ENCODE results near the gene TMED1.

The TMED1 gene

GRCh38 chr19:10800488-10800887, 35.5 kb downstream of the TMED1 start:
- no peak for DNase-seq (ENCODE audit: extremely low spot score)
- ChIA-PET CTCF (no interaction called here), POLR2A (no interaction called here)
- TF ChIP-seq FOXA1 (IDR thresholded peaks at IDR 0.05) (no peak), FOXM1 (IDR thresholded peaks at IDR 0.05; ENCODE audit: borderline replicate concordance) (no peak), TARDBP (IDR thresholded peaks at IDR 0.05) (no peak), L3MBTL2 (conservative IDR thresholded peaks at IDR 0.05) (no peak), NFRKB (IDR thresholded peaks at IDR 0.05) (no peak)

GRCh38 chr19:10797541-10798256, 38.3 kb downstream of the TMED1 start:
- CTCF ChIA-PET: no interaction called here
- TF ChIP-seq ARNT (IDR thresholded peaks at IDR 0.05) (no peak), ZNF384 (IDR thresholded peaks at IDR 0.05) (no peak), SUZ12 (IDR thresholded peaks at IDR 0.05) (no peak)
- no peak for DNase-seq (ENCODE audit: extremely low spot score)
- POLR2A ChIA-PET: no interaction called here

- TF ChIP-seq SP1 (IDR thresholded peaks at IDR 0.05): no peak
- no peak for TF ChIP-seq LEF1 (IDR thresholded peaks at IDR 0.05; ENCODE audit: borderline replicate concordance)
- TF ChIP-seq ARNT (IDR thresholded peaks at IDR 0.05): no peak
- no peak for TF ChIP-seq FOXK2 (IDR thresholded peaks at IDR 0.05)
- TF ChIP-seq TARDBP (IDR thresholded peaks at IDR 0.05): no peak
- TF ChIP-seq ZNF384 (IDR thresholded peaks at IDR 0.05): no peak
- no peak for TF ChIP-seq FOXA1 (IDR thresholded peaks at IDR 0.05)
- TF ChIP-seq PKNOX1 (IDR thresholded peaks at IDR 0.05): no peak
- TF ChIP-seq HDGF (IDR thresholded peaks at IDR 0.05; ENCODE audit: borderline replicate concordance): no peak
- TF ChIP-seq CTBP1 (IDR thresholded peaks at IDR 0.05; ENCODE audit: borderline replicate concordance): no peak
- no peak for TF ChIP-seq L3MBTL2 (conservative IDR thresholded peaks at IDR 0.05)
- TF ChIP-seq SUZ12 (IDR thresholded peaks at IDR 0.05): no peak
- no peak for TF ChIP-seq BHLHE40 (IDR thresholded peaks at IDR 0.05; ENCODE audit: borderline replicate concordance)
- TF ChIP-seq ELF4 (IDR thresholded peaks at IDR 0.05): no peak
- TF ChIP-seq FOXM1 (IDR thresholded peaks at IDR 0.05; ENCODE audit: borderline replicate concordance): no peak
- TF ChIP-seq NFRKB (IDR thresholded peaks at IDR 0.05): no peak
- CTCF ChIA-PET: interaction anchor here (0.6 kb wide), 1 partner anchor 223 kb away, joined by 3 read pairs; no protein-coding TSS in a partner anchor
- DNase-seq (ENCODE audit: extremely low spot score): no peak
- POLR2A ChIA-PET: no interaction called here
Measured at GRCh38 chr19:10797078-10797477, 38.9 kb downstream of the TMED1 start.

- CTCF ChIA-PET: interaction anchor here (0.6 kb wide), 1 partner anchor 223 kb away, joined by 3 read pairs; no protein-coding TSS in a partner anchor
Measured at GRCh38 chr19:10796653-10797052, 39.4 kb downstream of the TMED1 start.

GRCh38 chr19:10789866-10790265, 46.1 kb downstream of the TMED1 start:
- no peak for TF ChIP-seq ELF4 (IDR thresholded peaks at IDR 0.05)
- TF ChIP-seq SUZ12 (IDR thresholded peaks at IDR 0.05): no peak
- TF ChIP-seq TARDBP (IDR thresholded peaks at IDR 0.05): no peak
- TF ChIP-seq SP1 (IDR thresholded peaks at IDR 0.05): no peak
- no peak for TF ChIP-seq FOXK2 (IDR thresholded peaks at IDR 0.05)
- no peak for TF ChIP-seq CTBP1 (IDR thresholded peaks at IDR 0.05; ENCODE audit: borderline replicate concordance)
- no peak for TF ChIP-seq BHLHE40 (IDR thresholded peaks at IDR 0.05; ENCODE audit: borderline replicate concordance)
- TF ChIP-seq PKNOX1 (IDR thresholded peaks at IDR 0.05): no peak
- TF ChIP-seq FOXA1 (IDR thresholded peaks at IDR 0.05): no peak
- no peak for TF ChIP-seq LEF1 (IDR thresholded peaks at IDR 0.05; ENCODE audit: borderline replicate concordance)
- no peak for DNase-seq (ENCODE audit: extremely low spot score)
- POLR2A ChIA-PET: no interaction called here
- CTCF ChIA-PET: no interaction called here

More at GRCh38 chr19:10796653-10797052, 39.4 kb downstream of the TMED1 start:
- DNase-seq (ENCODE audit: extremely low spot score): no peak
- POLR2A ChIA-PET: no interaction called here
- TF ChIP-seq TARDBP (IDR thresholded peaks at IDR 0.05): no peak
- TF ChIP-seq HDGF (IDR thresholded peaks at IDR 0.05; ENCODE audit: borderline replicate concordance): no peak
- TF ChIP-seq ARNT (IDR thresholded peaks at IDR 0.05): no peak
- no peak for TF ChIP-seq ZNF384 (IDR thresholded peaks at IDR 0.05)
- no peak for TF ChIP-seq BHLHE40 (IDR thresholded peaks at IDR 0.05; ENCODE audit: borderline replicate concordance)

- no peak for TF ChIP-seq FOXA1 (IDR thresholded peaks at IDR 0.05)
- ChIA-PET POLR2A (no interaction called here), CTCF (no interaction called here)
- no peak for DNase-seq (ENCODE audit: extremely low spot score)
Measured at GRCh38 chr19:10788146-10788545, 47.9 kb downstream of the TMED1 start.

- DNase-seq (ENCODE audit: extremely low spot score): no peak
- ChIA-PET CTCF (no interaction called here), POLR2A (no interaction called here)
- TF ChIP-seq FOXM1 (IDR thresholded peaks at IDR 0.05; ENCODE audit: borderline replicate concordance) (no peak), FOXK2 (IDR thresholded peaks at IDR 0.05) (no peak)
Measured at GRCh38 chr19:10784257-10784656, 51.8 kb downstream of the TMED1 start.

GRCh38 chr19:10782795-10783194, 53.2 kb downstream of the TMED1 start:
- CTCF ChIA-PET: no interaction called here
- POLR2A ChIA-PET: no interaction called here

More at GRCh38 chr19:10782795-10783194, 53.2 kb downstream of the TMED1 start:
- no peak for TF ChIP-seq HDGF (IDR thresholded peaks at IDR 0.05; ENCODE audit: borderline replicate concordance)
- no peak for TF ChIP-seq ARNT (IDR thresholded peaks at IDR 0.05)
- no peak for TF ChIP-seq FOXA1 (IDR thresholded peaks at IDR 0.05)
- DNase-seq (ENCODE audit: extremely low spot score): no peak

Measured in HEK293T (cell line).